Measurements from ENCODE around the gene OGFR.
A peak's percentile ranks its signal among the peaks of the same experiment; 100 is the strongest.

Gene OGFR

DNA sequence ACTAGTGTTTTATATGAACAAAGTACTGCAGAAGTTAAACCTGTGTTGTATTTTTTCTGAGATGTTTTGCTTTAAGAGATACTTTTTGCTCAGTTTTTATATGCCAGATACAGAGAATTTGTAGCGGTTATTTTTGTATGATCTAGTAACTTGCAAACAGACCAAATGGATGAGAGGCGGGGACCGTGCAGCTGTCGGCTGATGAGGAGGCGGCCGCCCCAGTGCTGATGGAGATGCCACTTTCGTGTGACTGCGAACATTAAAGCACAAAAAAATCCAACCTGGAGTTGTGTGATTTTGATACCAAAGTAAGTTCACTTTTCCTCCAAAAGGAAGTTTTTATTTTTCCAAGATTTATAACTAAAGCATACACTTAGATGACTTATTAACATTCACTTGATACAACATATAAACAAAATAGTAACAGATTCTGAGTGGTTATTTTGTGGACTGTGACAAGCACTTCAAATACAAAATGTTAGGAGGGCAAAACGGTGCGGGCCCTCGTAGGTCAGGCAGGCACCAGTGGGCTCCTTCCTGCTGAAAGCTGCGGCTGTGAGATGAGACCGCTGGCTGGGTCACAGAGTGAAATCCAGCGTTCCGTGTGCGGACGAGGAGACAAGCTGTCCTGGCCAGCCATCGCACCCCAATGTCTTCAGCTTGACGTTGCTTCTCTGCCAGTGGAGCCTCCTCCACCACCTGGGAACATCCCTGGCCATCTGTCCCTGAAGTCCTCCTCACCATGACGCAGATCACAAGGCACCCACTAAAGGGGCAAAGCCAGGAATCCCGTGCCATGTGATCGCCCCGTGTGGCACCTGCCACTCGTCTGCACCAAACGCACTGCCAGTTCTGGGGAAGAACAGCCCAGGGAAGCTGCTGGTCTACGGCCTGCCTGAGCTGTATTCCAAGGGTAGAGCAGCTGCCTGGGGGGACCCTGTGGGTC lies 4.0 kb upstream of the OGFR start:
- no peak for DNase-seq

DNA sequence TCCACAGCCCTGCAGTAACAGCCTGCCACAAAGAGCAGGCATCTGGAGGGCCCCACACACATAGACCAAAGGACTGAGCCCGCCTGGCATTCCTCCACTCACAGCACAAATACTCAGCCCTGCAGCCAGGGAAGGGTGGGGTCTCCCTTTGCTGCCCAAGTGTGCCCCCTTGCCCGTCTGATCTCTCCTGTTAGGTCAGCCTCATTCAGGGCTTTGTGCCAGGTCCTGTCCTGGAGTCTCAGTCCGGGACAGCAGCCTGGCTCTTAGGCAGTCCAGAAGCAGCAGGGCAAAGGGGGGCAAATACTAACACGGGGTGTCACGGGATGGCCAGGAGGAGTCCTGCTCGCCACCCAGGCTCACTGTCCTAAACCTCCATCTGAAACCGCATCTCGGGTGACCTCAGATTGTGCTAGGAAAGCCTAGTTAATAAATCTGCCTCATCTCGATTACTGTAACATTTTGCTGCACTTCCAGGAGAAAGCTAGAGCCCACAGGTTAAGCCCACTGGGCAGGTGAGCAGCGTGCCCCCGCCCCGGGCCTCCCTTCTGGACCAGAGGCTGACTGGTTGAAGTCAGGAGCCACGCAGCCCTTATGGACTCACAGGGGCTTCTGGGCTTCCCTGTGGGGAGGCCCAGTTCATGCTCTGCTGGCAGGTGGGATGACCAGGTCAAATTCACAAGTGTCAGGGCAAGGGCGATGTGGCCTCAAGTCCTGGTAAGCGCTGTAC lies 3.2 kb upstream of the OGFR start:
- no peak for DNase-seq

DNA sequence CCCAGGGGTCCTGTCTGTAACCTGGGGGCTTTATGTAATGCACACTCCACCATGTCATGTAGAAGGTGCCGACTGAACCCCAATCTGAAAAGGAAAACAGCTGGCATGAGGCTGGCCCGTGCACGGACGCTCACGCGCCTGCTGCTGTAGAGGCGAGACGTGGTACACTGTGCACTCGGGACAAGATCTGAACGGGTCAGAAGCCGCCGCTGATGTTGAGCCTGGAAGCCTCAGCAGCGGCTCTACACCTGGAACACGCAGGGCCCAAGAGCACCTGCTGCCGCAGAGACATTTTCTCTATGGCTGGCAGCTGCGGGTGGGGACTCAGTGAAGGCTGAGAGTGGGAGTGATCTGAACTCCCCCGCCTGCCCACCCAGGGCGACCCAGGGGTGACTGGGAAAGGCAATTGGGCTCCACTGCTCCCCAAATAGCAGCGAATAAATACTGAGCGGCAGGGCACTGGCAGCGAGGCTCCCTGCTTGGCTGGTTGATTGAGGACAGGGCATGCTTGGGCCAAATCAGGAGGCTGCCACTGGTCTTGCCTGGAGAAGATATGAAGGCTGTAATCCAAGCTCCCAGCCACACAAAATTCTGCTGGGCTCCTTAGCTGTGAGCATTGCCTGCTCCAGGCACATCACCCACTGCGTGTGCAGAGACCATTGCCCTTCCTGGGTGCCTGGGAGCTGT lies 2.5 kb upstream of the OGFR start:
- no peak for DNase-seq

DNA sequence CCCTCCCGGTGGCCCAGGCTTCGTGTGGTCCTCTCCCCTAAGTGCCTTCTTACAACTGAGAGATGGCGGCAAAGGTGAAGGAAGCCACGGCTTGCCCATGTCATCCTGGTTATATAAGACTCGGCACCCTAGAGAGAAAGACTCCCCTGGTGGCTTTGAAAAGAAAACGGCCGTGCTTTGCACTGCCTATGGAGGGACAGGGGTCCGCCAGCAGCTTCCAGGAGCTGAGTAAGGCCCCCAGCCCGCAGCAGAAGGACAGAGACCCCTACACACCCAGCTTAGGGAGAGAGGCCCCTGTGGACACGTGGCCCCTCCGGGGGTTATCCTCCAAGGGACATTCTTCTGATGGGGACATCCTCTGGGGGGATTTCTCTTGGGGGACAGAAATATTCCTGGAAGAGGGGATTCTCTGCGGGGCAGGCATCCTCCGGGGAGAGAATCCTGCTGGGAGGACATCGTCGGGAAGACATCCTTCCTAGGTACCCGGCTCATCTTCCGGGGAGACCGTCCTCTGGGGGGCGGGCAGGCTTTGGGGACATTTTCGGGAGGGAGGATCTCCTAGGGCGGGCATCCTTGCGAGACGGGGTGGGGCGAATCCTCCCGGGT lies 511 bp upstream of the OGFR start:
- peak; percentile 50 for DNase-seq

DNA sequence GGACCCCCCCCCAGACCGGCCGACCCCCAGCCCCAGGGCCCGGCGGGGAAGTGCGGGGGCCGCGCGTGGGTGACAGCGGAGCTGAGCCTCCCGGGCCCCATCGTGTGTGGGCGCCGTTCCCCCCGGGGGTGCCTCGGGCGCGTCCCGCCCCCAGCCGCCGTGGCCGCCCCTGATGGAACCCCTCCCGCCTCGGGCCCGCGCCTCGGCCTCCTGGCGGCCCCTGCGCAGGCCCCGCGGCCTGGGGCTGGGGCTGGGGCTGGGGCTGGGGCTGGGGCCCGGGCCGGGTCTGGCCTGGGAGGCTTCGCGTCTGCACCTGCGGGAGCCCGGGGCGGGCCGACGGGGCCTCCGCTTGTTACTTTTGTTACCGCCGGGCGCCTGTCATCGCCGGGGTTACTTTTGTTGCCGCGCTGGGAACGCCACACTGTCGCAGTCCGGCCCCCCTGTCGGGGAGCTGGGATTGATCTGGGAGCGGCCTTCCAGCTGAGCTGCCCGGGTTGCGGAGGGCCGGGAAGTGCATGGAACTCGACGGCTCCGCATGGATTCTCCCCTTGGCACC lies 598 bp downstream of the OGFR start:
- peak; percentile 55 for DNase-seq

DNA sequence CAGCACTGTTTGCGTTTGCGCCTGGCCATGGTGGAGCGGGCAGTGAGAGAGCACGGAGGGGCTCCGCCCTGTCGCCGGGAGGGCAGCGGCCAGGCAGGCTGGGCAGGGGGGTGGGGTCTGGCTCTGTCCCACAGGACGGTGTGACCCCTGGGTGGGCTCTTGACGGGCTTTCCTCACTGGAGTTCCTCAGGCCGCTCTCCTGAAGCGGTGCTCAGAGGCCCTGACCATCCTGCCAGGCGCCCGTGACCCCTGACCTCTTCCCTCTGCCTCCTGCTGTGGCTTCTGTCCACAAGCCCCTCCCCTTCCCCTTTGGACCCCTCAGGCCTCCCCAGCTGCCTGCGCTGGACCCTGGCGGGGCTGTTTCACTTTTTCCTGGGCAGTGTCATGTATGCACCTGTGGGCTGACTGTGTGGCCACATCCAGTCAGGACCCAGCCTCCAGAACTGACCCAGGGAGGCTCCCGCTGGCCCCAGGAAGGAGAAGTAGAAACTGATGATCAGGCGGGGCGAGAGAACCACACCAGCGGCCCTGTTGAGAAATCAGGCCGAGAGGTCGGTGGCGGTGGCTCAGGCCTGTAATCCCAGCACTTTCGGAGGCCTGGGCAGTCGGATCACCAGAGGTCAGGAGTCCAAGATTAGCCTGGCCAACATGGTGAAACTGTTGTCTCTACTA lies 1.2 kb downstream of the OGFR start:
- peak; percentile 55 for DNase-seq

DNA sequence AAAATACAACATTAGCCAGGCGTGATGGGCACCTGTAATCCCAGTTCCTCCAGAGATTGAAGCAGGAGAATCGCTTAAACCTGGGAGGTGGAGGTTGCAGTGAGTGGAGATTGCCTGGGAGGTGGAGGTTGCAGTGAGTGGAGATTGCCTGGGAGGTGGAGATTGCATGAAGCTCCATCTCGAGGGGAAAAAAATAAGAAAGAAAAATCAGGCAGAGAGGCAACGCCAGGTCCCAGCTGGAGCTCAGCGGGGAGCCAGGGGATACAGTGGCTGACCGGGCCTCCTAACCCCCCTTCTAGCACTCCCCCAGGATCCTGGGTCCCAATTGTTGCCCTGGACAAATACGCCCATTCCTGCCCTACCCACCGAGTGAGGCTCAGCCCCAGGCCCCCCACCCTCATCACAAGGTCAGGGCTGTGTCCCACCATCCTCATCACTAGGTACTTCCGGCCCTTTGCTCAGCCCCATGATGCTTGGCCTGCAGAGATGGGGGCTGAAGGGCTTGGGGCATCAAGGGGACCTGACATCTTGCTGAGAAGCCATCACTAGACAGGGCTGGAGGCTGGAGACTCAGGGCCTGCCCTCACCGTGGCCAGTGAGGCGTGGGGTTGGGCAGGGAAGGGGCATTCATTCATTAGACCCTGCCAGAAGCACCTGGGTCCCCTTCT lies 1.9 kb downstream of the OGFR start:
- DNase-seq: no peak

DNA sequence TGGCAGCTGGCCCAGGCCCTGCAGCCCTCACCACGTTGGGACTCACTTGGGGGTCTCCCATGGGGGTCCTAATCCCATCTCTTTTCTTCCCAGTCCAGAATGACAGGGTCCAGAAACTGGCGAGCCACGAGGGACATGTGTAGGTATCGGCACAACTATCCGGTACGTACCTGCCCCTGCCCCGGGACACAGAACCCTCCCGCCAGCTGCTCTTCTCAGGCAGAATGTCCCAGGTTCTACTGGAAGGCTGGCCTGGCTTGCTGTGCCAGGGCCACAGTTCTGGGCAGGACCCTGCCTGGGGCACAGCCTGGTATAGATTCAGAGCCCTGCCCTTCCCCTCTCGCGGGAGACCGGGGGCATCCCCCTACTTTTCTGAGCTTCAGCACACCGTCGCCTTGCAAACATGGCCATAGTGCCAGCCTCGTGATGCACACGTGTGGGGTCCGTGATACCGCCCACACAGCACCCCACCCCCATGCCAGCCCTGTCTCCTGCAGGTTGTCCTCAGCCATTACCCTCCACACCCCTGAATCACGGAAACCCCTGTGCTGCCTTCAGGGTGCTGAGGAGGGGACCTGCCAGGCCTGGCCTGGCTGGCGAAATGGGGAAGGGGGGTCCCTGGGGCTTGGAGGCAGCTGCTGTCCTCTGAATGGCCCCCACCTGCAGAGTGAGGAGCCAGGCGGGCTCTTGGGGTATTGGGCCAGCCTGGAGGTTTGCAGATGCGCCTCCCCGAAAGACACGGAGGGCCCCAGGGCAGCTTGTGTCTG lies 3.0 kb downstream of the OGFR start:
- no peak for DNase-seq

DNA sequence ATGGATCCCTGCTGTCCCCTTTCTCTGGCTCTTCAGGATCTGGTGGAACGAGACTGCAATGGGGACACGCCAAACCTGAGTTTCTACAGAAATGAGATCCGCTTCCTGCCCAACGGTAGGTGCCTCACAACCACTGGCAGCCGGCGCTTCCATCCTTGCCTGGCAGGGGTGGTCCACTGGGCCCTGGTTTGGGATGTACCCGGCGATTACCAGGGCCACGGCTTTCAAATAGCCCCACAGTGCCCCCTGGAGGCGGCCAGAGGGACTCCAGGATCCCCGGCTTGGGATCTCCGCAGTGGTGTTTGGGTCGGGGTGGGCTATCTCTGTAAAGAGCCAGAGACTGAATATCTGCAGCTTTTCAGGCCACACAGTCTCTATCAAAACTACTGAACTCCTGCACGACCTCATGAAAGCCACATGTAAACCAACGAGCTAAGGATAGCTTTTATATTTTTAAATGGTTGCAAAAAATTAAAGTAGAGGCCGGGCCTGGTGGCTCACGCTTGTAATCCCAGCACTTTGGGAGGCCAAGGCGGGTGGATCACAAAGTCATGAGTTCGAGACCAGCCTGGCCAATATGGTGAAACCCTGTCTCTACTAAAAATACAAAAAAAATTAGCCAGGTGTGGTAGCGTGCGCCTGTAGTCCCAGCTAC lies 3.7 kb downstream of the OGFR start:
- DNase-seq: peak; percentile 88

DNA sequence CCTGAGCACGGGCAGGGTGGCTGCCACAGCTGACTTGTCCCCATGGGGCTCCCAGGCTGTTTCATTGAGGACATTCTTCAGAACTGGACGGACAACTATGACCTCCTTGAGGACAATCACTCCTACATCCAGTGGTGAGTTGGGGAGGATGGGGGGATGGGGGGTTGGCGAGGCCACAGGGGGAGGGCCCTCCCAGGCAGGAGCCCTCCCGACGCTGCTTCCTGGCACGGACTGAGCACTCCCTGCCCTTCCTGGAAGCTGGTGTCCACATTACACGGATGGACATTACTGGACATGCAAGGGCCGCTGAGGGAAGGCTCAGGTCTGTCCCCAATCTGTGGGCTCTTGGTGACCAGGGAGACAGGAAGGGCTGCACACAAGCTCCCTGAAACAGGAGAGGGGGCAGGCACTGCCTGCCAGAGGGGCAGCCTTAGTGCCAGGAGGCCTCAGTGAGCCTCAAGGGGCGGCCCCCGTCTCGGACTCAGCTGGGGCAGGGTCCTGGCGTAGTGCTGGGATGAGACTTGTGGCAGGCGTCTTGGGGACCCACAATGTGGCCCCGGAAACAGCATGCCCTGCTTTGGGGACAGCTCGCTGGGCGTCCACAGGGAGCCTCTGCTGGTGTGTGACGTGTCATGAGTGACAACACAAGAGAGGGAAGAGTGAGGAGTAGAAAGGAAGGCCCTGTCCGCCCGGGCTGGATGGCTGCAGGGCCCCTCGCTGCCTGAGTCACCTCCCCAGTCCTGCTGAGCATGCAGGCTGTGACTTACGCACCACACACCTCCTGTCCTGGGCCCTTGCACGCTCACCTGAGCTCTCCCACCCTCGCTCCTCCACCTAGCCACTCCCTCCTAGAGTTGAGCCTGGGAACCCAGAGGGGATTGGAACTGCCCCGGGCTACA lies 5.1 kb downstream of the OGFR start:
- DNase-seq: no peak

DNA sequence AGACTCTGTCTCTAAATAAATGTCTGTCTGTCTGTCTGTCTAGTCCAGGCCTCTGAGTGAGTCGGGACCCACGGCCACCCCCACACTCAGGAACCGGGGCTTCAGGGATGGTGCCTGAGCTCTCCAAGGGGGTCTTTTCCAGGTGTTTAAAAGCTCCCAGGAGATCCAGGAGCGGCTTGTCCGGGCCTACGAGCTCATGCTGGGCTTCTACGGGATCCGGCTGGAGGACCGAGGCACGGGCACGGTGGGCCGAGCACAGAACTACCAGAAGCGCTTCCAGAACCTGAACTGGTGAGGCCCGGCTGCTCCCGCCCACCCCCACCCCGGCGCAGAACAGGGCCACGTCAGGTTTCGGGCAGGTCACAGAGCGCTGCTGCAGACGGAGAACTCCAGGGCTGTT lies 6.7 kb downstream of the OGFR start:
- DNase-seq: no peak

DNA sequence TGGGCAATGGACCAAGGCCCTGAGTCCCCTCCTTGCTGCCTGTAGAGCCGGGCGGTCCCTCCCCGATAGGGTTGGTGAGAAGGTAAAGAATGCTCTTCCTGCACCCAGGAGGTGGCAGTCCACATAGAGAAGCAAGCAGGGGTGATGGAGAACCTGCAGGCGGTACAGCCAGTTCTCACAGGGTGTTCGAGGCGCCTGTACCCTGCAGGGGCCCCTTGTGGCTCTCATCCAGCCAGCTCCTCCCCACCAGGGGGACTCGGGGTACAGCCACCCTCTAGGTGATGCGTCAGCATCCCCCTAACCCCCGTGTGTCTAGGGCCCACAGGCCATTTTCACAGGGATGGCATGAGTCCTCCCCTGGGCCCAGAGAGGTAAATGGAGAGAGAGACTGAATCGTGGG lies 7.1 kb downstream of the OGFR start:
- no peak for DNase-seq

DNA sequence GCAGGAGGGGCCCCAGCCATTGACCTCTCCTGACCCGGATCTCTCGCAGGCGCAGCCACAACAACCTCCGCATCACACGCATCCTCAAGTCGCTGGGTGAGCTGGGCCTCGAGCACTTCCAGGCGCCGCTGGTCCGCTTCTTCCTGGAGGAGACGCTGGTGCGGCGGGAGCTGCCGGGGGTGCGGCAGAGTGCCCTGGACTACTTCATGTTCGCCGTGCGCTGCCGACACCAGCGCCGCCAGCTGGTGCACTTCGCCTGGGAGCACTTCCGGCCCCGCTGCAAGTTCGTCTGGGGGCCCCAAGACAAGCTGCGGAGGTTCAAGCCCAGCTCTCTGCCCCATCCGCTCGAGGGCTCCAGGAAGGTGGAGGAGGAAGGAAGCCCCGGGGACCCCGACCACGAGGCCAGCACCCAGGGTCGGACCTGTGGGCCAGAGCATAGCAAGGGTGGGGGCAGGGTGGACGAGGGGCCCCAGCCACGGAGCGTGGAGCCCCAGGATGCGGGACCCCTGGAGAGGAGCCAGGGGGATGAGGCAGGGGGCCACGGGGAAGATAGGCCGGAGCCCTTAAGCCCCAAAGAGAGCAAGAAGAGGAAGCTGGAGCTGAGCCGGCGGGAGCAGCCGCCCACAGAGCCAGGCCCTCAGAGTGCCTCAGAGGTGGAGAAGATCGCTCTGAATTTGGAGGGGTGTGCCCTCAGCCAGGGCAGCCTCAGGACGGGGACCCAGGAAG lies 7.7 kb downstream of the OGFR start:
- DNase-seq: no peak

DNA sequence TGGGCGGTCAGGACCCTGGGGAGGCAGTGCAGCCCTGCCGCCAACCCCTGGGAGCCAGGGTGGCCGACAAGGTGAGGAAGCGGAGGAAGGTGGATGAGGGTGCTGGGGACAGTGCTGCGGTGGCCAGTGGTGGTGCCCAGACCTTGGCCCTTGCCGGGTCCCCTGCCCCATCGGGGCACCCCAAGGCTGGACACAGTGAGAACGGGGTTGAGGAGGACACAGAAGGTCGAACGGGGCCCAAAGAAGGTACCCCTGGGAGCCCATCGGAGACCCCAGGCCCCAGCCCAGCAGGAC lies 8.2 kb downstream of the OGFR start:
- DNase-seq: no peak

DNA sequence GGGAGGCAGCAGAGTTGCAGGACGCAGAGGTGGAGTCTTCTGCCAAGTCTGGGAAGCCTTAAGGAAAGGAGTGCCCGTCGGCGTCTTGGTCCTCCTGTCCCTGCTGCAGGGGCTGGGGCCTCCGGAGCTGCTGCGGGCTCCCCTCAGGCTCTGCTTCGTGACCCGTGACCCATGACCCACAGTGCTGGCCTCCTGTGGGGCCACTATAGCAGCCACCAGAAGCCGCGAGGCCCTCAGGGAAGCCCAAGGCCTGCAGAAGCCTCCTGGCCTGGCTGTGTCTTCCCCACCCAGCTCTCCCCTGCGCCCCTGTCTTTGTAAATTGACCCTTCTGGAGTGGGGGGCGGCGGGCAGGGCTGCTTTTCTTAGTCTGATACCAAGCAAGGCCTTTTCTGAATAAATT lies 9.0 kb downstream of the OGFR start:
- DNase-seq: no peak

DNA sequence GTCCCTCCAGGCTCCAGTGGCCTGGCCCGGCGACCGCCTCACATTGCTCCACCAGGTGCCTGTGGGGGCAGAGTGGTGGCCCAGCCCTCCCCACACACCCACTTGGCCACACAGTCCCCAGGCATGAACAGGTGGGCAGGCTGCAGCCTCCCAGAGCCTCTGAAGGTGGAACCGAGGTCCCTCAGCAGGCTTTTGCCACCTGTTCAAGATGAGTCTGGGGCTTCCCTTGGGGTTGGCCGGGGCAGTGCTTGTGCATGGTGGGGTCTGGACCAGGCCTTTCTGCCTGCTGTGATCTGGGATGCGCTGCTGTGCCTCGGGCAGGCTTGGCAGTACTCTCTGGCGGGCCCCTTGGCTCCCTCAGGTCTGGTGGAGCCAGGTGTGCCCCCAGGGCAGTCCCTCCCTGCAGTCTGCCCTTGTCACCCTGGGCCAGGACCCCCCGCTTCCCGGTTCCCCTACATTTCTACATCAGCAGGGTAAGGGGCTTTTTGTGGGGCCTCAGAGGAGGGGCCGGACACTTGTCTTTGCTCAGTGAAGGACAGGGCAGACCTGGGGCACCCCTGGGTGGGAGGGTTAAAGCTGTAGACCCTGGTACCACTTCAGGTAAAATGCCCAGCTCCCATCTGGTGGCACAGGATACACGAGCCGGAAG lies 9.5 kb downstream of the OGFR start:
- no peak for DNase-seq

DNA sequence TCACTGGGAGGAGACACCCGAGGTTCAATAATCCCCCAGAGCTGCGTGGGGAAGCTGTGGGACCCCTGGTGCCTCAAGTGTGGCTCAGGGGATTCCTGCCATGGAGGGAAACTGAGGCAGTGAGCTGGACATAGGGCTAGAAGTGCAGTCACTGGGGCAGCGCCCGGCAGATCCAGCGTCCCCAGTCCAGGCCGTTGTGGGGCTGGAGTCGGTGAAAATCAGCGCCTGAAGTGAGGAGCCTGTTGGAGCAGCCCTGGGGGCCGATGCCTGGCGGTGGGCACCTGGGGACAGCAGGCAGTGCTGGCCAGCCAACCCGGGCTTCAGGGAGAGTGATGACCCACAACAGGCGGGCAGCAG lies 10.1 kb downstream of the OGFR start:
- DNase-seq: no peak

Measured in eye (tissue), 1 donor.